Testis (tissue), 3 donors: ENCODE data around the gene RNGTT. TPM values are rescaled to one million over a fixed set of nuclear protein-coding genes. Genes with fewer than 3 reads are reported as not detected.

Experiments
- DNase-seq: peaks from one replicate; pipeline ENCODE4 v3.0.0-alpha.2; 2019
- H3K27ac ChIP-seq, 2 donors: fragments of 200-600 bp; sonication (generic); one replicate each; pipeline ENCODE4 v1.5.1; 2019
- H3K27me3 ChIP-seq: fragments of 200-600 bp; sonication (generic); one replicate; pipeline ENCODE4 v1.5.1; 2019
- H3K36me3 ChIP-seq: fragments of 200-600 bp; sonication (generic); one replicate; pipeline ENCODE4 v1.5.1; 2017; ENCODE audit warnings: low read depth; ENCODE audit errors: missing control alignments
- H3K4me1 ChIP-seq: fragments of 200-600 bp; sonication (generic); one replicate; pipeline ENCODE4 v1.5.1; 2019
- H3K4me3 ChIP-seq, 2 donors: fragments of 200-600 bp; sonication (generic); one replicate each; pipeline ENCODE4 v1.5.1; 2017 to 2019
- H3K9me3 ChIP-seq: fragments of 200-600 bp; sonication (generic); one replicate; pipeline ENCODE4 v1.5.1; 2017
- CTCF ChIP-seq, 3 experiments: fragments of 450-650 bp in 2 of 3; fragments of 200-600 bp in 1 of 3; sonication (generic) in 1 of 3; IDR thresholded peaks; one replicate each; pipeline ENCODE4 v1.5.1; 2016 to 2019; ENCODE audit warnings: antibody characterized with exemption in 3 of 3, mild to moderate bottlenecking in 2 of 3, moderate library complexity in 1 of 3
- POLR2A ChIP-seq: fragments of 450-650 bp; IDR thresholded peaks from one replicate; pipeline ENCODE4 v1.6.1; 2017; ENCODE audit warnings: antibody characterized with exemption, mild to moderate bottlenecking, moderate library complexity
- WGBS, 2 donors: methylation state at CpG; one replicate each; pipeline ENCODE4 v1.1.5; 2018; 5-methylcytosine and 5-hydroxymethylcytosine counted together
- intact Hi-C: fragments of 100-400 bp; cut with DNase I; formaldehyde crosslinking; loops from one replicate; pipeline ENCODE4 v1.15.1; 2023; ENCODE audit warnings: low total_unique reads
- polyA plus RNA-seq: library from polyadenylated mRNA; stranded (reverse); fragments of 350-450 nt; fragmentation: Illumina TruSeq; extraction: RNeasy Lipid Tissue Mini Kit (QIAGEN cat#74804); gene quantifications from one replicate; pipeline ENCODE4 v1.2.3, GENCODE V29; 2014; ENCODE audit warnings: low read depth, low replicate concordance; ENCODE audit not compliant: insufficient read depth
- total RNA-seq, 2 donors: library from RNA; depleted of rRNA; stranded (reverse); fragments of >200 nt; gene quantifications; one replicate each; pipeline ENCODE4 v1.2.3, GENCODE V29; 2016

Gene RNGTT
- total and polyA plus RNA-seq, 3 donors from 2014 or later = 19.4 to 27.0 (median 22.1) TPM

- H3K4me1 ChIP-seq = no peaks in the 10 kb centered on the region
- TF ChIP-seq CTCF (IDR thresholded peaks at IDR 0.05) (no peak), POLR2A (no peak)
- no peak for DNase-seq
- WGBS, 2 donors = 75 to 76% methylated on average over 4 of the region's 4 CpGs
- H3K27ac ChIP-seq = no peak overlapping the region
- no peak overlapping the region for H3K4me3 ChIP-seq
- H3K27me3 ChIP-seq = no peaks in the 10 kb centered on the region
- H3K36me3 ChIP-seq = no peaks in the 10 kb centered on the region
- intact Hi-C loops = no loop called here
- no peaks in the 10 kb centered on the region for H3K9me3 ChIP-seq
Observed at GRCh38 chr6:88611721-88612120, 351.7 kb downstream of the RNGTT start.

GRCh38 chr6:88609983-88610382 is 353.4 kb downstream of the RNGTT start:
- intact Hi-C loops = no loop called here
- no peaks in the 10 kb centered on the region for H3K36me3 ChIP-seq
- H3K27me3 ChIP-seq = no peaks in the 10 kb centered on the region
- H3K9me3 ChIP-seq = no peaks in the 10 kb centered on the region
- TF ChIP-seq CTCF (IDR thresholded peaks at IDR 0.05) (no peak), POLR2A (no peak)
- H3K4me1 ChIP-seq = no peaks in the 10 kb centered on the region
- no peak for DNase-seq
- 92% methylated on average over 3 of the region's 3 CpGs for WGBS, 2 donors
- H3K4me3 ChIP-seq = no peak overlapping the region
- H3K27ac ChIP-seq = no peak overlapping the region

GRCh38 chr6:88605271-88605670 is 358.1 kb downstream of the RNGTT start:
- Histone ChIP-seq H3K36me3 (no peaks in the 10 kb centered on the region), H3K4me3 (no peak overlapping the region), H3K9me3 (no peaks in the 10 kb centered on the region), H3K27ac (no peak overlapping the region), H3K4me1 (no peaks in the 10 kb centered on the region), H3K27me3 (no peaks in the 10 kb centered on the region)
- no peak for DNase-seq
- intact Hi-C loops = no loop called here
- 81% methylated on average over 3 of the region's 3 CpGs for WGBS, 2 donors
- TF ChIP-seq CTCF (IDR thresholded peaks at IDR 0.05) = no peak
- no peak for TF ChIP-seq POLR2A

GRCh38 chr6:88599571-88599970 is 363.8 kb downstream of the RNGTT start:
- WGBS, 2 donors = 87 to 90% methylated on average over 6 of the region's 6 CpGs
- DNase-seq = no peak
- Histone ChIP-seq H3K27me3 (no peaks in the 10 kb centered on the region), H3K4me1 (no peaks in the 10 kb centered on the region), H3K4me3 (no peak overlapping the region), H3K36me3 (no peaks in the 10 kb centered on the region), H3K9me3 (no peaks in the 10 kb centered on the region), H3K27ac (no peak overlapping the region)
- TF ChIP-seq POLR2A (no peak), CTCF (IDR thresholded peaks at IDR 0.05) (no peak)
- intact Hi-C loops = no loop called here

- intact Hi-C loops = no loop called here
- Histone ChIP-seq H3K4me1 (no peaks in the 10 kb centered on the region), H3K9me3 (no peaks in the 10 kb centered on the region), H3K4me3 (no peak overlapping the region), H3K27me3 (no peaks in the 10 kb centered on the region), H3K27ac (no peak overlapping the region), H3K36me3 (no peaks in the 10 kb centered on the region)
- 96 to 98% methylated on average over 4 of the region's 4 CpGs for WGBS, 2 donors
- no peak for DNase-seq
- TF ChIP-seq CTCF (IDR thresholded peaks at IDR 0.05) (no peak), POLR2A (no peak)
Observed at GRCh38 chr6:88596801-88597200, 366.6 kb downstream of the RNGTT start.
